ENCODE data around the gene CACNA2D1.
"Not testable (repeated sequence)": the region's sequence is repeated elsewhere in the genome, so short reads cannot be mapped to it uniquely, and the experiment has no call there.

CACNA2D1 gene

GRCh38 chr7:82021036-82021435 lies 422.5 kb downstream of the CACNA2D1 start:
- DNase-seq, result no peak

GRCh38 chr7:82019551-82020475 lies 423.8 kb downstream of the CACNA2D1 start:
- DNase-seq, result no peak

GRCh38 chr7:82018226-82018625 lies 425.4 kb downstream of the CACNA2D1 start:
- no peak for DNase-seq

- DNase-seq, result no peak
Measured at GRCh38 chr7:82017334-82017943, 426.1 kb downstream of the CACNA2D1 start.

GRCh38 chr7:82015751-82016150 lies 427.8 kb downstream of the CACNA2D1 start:
- no peak for DNase-seq

DNA sequence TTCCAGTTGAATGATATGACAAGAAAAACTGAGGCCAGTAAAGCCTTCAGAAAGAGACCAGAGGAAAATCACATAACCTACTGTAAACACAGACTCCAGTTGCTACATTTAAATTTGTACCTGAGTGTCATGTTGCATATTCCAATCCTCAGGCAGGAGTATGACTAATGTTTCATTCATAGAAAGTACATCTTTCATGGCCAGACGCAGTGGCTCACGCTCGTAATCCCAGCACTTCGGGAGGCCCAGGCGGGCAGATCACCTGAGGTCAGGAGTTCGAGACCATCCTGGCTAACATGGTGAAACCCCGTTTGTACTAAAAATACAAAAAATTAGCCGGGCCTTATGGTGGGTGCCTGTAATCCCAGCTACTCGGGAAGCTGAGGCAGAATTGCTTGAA lies 429.0 kb downstream of the CACNA2D1 start:
- not testable (repeated sequence) for DNase-seq

GRCh38 chr7:82012453-82012852 lies 431.1 kb downstream of the CACNA2D1 start:
- DNase-seq, result no peak

GRCh38 chr7:82010416-82010815 lies 433.2 kb downstream of the CACNA2D1 start:
- no peak for DNase-seq

- DNase-seq, result no peak
Measured at GRCh38 chr7:82007315-82007714, 436.3 kb downstream of the CACNA2D1 start.

DNA sequence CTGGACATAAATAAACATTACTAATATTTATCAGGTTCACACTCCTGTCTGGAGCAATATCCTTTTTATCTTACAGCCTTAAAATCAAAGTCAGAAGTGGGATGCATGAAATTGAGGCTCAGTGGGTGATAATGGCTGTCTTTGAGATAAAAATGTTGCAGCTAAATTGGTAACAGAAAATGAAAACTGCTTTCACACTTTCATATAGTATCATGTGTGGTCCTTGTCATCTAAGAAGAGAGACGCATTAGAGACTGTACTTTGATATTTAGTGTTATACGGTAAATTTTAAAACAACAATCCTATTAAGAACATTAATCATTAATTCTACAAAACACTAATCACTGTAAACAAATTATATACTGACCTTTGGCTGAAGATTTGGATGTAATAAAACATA lies 438.5 kb downstream of the CACNA2D1 start:
- DNase-seq, result no peak

DNA sequence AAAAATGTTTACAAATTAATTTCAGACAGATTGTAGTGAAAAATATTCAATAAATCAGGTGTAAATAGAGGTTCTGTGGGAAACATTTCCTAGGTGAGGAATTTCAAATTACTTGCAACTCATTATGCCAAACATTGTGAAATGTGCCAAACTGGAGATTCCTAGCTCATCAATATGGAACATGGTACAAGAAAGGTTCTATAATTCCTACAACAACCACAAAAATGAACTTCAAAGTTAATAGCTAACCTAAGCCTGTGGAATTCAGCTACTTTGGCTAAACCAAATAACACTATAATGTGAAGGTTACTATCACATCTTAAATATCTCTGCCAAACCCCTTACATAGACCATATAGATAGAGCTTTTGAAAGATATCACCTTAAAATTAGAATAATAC lies 450.4 kb downstream of the CACNA2D1 start:
- no peak for DNase-seq

GRCh38 chr7:81990395-81990794 lies 453.2 kb downstream of the CACNA2D1 start:
- no peak for DNase-seq

DNA sequence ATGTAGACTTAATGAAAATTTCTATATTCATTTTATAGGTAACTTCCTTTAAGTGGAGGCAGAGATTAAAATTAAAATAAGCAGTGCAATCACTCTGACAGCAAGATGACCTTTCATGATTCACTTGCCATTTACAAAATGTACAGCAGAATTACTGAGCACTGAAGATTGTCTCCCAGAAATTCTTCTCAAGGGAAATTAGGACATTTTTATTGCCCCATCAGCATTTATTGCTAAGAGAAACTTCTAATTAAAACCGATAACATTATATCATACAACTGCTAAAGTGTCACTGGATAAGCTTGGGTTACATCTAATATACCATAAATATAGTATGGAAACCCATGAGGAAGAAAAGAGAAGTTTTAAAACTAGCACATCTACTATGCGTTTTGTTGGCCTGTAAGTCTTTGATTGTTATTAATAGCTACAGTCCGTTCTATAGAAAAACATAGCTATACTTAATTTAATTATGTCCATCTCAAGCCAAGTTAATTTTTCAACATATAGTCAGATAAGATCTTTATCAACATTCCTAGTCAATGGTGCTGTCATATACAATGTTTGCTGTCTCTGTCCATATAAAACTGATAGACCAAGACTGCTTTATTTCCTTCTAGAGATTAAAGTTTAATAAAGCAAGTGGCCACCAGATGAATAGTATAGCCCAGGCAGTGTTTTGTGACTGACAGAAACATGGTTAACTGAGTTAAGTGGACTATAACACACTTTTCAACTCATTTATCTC lies 456.7 kb downstream of the CACNA2D1 start:
- no peak for DNase-seq

- DNase-seq, result no peak
Measured at GRCh38 chr7:81983406-81983805, 460.2 kb downstream of the CACNA2D1 start.

GRCh38 chr7:81973117-81973516 lies 470.5 kb downstream of the CACNA2D1 start:
- no peak for DNase-seq

- no peak for DNase-seq
Measured at GRCh38 chr7:81960026-81960425, 483.6 kb downstream of the CACNA2D1 start.

DNA sequence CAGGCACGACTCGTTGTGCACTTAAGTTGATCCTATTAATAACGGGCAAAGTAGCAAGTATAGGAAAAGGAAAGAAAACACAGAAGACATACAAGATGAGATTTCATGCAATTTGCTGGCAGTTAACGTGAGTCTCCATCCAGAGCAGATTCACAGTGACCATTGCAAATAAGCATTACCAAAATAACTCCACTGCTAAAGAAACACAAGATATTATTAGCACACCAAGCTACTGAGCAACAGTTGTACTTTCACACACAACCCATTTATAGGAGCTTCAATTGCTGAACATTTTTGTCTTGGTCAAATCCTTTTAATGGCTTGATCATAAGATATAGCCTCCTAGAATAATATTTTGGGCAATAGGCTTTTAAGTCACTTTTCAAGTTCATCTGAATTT lies 486.1 kb downstream of the CACNA2D1 start:
- no peak for DNase-seq

DNA sequence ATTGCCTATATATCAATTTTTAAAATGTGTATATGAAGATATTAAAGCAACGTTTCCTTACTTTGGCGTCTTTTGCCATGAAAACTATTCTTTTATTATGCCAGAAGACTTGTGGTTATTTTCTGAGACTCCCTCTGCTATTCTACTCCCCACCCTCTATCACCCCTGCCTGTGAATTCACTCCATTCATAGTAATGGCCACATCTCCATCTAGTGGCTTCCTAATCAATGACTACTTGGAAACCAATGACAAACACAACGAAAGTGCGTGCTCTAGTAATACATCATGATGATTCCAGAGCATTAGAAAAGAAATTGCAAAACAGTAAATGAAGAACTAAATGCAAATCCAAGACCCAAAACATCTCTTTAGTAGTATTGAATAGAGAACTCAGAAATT lies 487.1 kb downstream of the CACNA2D1 start:
- no peak for DNase-seq

GRCh38 chr7:81949306-81949705 lies 494.3 kb downstream of the CACNA2D1 start:
- DNase-seq, result no peak

DNA sequence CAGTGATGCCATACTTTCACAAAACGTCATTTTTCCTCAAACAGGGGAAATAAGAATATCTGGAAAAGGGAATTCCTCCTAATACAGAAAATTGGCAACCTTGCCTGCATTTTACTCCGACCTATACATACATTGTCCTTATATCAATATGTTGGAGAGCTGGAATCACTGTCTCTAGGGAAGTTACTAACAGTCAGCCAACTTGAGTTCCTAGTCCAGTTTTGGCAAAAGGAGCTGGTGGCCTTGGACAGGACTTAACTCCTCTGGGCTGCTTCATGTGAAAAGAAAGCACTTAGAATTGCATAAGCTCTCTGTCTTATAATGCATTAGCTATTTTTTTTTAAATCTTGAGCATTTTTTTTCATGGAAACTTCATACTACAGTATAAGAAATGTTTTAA lies 499.5 kb downstream of the CACNA2D1 start:
- DNase-seq, result no peak

DNA sequence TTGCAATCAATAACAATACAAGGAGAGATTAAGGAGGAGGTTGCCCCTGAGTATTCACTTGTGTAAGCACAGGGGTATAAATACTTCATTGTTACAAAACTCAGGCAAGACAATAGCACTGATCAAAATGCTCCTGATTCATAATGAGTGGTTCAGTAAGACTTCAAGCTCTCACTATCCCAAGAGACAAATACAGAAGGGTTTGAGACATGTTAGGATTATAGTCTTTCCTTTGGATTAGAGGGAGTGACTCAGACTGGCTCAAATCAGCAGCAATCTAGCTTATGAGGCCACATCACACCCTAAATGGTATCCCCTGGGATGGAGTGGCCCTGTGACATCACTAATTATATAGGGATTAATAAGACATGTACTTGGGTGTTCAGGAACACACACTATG lies 506.5 kb downstream of the CACNA2D1 start:
- no peak for DNase-seq

GRCh38 chr7:81934596-81935301 lies 508.8 kb downstream of the CACNA2D1 start:
- DNase-seq, result no peak

DNA sequence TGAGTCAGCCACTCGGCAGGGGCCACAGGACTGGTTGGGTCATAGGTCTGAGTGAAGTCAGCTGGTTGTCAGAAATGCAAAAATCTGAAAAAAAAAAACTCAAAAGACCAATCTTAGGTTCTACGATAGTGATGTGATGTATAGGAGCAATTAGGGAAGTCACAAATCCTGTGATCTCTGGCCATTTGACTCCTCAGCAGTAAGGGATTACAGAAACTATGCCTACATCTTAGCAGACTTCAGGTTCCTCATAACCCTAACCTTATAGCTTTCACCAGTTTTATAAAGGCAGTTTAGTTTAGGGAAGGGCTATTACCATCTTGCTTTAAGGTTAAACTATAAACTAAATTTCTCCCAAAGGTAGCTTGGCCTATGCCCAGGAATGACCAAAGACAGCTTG lies 510.6 kb downstream of the CACNA2D1 start:
- no peak for DNase-seq

Measured in activated naive CD4-positive, alpha-beta T cell (primary cell).